GM21723 (cell line): ENCODE measurements around the gene HERC6.
A peak's percentile ranks its signal among the peaks of the same experiment; 100 is the strongest.
"Not testable (repeated sequence)": the region's sequence is repeated elsewhere in the genome, so short reads cannot be mapped to it uniquely, and the experiment has no call there.

ENCODE experiments used
- ATAC-seq: cut with Tn5 transposase; IDR thresholded peaks from one replicate; pipeline ENCODE4 v1.9.1; 2021; ENCODE audit warnings: mild to moderate bottlenecking, moderate library complexity; ENCODE audit not compliant: unreplicated experiment

HERC6 gene

DNA sequence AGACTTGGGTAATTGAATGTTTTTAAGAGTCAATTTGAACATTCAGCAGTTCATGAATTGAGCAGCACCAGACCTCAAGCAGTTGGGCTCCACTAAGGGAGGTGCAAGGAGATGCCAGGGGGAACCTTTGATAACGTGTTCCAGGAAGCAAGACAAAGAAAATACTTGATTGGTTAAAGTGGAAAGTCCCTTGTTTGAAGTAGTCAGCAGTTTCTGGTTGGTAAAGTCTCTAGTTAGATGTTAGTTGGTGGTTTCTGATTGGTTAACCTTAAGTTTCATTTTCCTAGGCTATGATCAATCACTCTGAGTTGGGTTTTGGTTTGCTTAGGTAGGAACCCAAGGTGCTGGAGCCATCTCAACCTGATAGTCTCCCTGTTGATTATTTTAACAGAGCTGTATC is 4.0 kb downstream of the HERC6 start:
- ATAC-seq = peak; percentile 34

GRCh38 chr4:88390128-88390527 is 11.5 kb downstream of the HERC6 start:
- no peak for ATAC-seq

DNA sequence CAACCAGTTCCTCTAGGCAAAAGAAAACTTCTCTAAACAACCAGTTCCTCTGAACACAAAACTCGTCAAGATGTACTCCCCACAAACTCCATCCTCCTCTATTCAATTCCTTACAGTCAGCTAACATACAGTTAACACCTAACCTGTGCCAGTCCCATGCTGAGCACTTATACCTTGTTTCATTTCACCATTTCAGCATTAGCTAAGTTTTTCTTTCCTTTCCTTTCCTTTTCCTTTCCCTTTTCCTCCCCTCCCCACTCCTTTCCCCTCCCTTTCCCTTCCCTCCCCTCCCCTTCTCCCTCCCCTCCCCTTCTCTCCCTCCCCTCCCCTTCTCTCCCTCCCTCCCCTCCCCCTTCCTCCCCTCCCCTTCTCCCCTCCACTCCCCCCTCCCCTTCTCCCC is 13.1 kb downstream of the HERC6 start:
- no peak for ATAC-seq

DNA sequence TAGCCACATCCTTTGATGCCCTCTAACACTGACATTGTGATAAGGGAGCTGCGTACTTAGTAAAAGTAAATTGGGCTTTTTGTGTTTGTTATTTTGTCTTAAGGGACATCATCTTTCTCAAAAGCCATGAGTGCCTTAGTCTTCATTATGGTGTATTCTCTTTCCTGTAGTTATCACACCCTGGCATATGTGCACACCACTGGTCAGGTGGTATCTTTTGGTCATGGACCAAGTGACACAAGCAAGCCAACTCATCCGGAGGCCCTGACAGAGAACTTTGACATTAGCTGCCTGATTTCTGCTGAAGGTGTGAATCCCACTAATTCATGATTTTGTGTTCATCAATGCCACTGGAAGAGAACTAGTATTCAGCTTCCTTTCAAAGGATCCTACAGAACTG is 18.0 kb downstream of the HERC6 start:
- ATAC-seq = no peak

- no peak for ATAC-seq
Observed at GRCh38 chr4:88398381-88398780, 19.7 kb downstream of the HERC6 start.

- no peak for ATAC-seq
Observed at GRCh38 chr4:88409206-88409605, 30.6 kb downstream of the HERC6 start.

GRCh38 chr4:88409789-88410188 is 31.1 kb downstream of the HERC6 start:
- no peak for ATAC-seq

DNA sequence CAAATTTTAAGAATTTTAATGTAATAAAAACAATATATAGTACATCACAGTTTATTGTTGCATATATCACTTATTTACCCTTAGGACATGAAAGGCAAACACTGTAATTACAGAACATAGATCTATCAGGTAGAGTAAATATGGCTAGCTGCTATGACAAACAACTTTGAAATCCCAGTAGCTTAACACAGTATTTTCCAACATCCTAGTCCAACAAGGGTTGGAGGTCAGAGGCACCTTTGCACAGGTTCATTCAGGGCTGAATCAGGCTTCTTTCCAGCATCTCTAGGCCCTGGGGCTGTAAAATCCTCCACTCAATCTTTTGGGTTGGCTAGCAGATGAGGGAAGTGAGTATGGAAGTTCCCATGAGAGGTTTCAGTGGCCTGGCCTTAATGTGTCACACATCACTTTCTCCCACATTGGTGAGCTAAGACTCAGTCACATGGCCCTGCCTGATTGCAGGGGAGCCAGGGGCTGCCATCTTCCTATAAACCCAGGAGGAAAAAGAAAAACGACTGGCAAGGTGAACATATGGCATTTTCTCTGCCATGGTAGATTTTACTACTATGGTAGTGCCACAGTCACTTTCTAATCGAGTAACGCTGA is 32.9 kb downstream of the HERC6 start:
- no peak for ATAC-seq

GRCh38 chr4:88413801-88414200 is 35.1 kb downstream of the HERC6 start:
- no peak for ATAC-seq

DNA sequence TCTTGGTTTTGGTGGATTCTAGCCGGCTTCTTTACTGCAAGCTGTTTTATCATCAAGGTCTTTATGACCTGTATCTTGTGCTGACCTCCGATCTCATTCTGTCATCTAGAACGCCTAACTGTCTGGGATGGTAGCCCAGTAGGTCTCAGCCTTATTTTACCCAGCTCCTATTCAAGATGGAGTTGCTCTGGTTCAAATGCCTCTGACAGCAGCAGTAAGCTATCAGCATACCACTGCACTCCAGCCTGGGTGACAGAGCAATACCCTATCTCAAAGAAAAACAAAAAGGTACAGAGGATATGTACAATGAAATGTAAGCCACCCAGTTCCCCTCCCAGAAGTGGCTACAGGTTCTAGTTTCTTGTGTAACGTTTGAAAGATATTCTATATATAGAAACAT is 36.1 kb downstream of the HERC6 start:
- no peak for ATAC-seq

DNA sequence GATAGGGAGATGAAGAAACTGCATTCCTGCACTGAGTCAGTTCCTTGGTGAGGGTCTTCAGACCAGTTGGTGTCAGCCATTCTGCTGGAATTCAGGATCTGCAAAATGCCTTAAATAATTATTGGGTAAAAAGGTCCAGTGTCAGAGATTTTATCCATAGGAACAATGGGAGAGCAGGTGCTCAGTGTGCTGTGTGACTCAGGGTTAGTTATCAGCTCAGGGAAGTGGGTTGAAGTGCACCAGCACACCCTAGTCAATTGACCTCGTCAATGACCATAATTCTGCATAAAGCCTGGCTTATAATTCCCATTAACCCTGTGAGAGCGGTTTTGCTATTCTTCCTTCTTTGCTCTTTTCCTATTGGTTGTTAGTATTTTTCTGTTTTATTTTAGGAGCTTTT is 37.3 kb downstream of the HERC6 start:
- no peak for ATAC-seq

DNA sequence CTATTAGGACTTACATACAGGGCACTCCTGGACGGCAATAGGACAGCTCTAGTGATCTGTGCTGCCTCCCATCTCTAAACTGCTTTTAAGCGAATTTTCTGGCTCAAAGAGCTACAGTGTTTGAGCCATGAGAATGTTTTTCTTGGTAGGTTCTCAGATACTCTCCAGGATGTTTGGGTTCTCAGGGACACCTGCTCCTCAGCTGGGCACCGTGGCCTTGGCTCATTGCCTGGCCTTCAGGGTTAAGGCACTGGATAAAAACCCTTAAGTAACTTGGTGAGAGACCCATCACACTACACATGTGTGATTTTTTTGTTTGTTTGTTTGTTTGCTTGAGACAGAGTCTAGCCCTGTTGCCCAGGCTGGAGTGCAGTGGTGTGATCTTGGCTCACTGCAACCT is 39.8 kb downstream of the HERC6 start:
- ATAC-seq = no peak

DNA sequence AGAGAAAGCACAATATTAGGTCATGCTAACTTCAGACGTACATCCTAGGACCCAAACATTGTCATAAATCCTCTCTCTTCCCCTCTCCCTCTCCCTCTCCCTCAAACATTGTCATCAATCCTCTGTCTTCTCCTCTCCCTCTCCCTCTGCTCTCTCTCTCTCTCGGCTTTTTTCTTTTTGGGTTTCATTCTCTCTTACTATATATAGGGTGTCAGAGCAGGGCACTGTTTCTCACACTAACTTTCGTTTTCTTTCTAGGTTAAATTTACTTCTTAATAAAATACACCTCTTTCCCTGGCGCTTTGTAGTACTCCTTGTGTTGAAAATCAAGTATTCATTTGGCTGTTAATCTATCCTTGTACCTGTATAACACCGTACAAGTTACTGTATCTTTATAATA is 41.2 kb downstream of the HERC6 start:
- no peak for ATAC-seq

DNA sequence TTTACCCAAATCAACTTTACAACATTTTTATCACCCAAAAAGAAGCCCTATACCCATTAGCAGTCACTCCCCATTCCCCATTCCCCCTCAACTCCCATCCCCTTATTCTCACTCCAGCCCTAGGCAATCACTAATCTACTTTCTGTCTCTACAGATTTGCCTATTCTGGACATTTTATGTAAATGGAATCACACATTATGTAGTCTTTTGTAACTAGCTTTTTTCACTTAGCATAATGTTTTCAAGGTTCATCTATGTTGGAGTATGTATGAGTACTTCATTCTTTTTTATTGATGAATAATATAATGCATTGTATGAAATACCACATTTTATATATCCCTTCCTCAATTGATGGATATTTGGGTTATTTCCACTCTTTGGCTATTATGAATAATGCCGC is 42.2 kb downstream of the HERC6 start:
- no peak for ATAC-seq

DNA sequence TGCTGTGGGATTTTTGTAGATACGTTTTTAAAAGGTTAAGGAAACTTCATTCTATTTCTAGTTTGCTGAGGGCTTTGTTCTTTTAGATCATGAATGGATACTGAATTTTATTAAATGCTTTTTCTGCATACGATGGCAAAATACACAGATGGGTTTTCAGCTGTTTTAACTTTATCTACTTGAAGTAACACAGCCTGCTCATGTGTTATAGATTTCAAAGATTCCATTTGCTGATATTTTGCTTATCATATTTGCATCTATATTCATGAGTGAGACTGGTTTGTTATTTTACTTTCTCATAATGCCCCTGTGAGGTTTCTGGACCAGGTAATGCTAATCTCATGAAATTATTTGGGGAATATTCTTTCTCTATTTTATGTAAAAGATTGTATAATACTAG is 43.8 kb downstream of the HERC6 start:
- no peak for ATAC-seq

DNA sequence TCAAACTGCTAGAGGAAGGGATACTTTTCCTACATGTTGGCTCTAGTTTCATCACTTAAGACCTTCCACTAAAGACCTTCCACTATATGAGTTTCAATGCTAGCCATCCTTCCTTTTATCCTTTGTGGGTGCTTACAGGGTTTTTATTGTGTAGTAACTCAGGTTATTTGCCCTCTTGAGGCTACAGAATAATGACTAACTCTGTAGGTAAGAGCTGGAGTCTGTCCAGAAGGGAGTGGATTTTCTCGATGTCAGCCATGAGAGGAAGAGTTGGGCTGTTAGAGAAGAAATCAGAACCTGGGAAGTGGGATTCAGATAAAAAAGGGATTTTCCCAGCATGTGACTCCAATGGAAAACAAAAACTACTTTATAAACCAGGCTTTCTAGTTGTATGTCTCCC is 50.7 kb downstream of the HERC6 start:
- no peak for ATAC-seq

GRCh38 chr4:88435987-88436693 is 57.5 kb downstream of the HERC6 start:
- ATAC-seq = no peak

GRCh38 chr4:88437873-88438272 is 59.2 kb downstream of the HERC6 start:
- ATAC-seq = not testable (repeated sequence)

GRCh38 chr4:88439161-88439760 is 60.6 kb downstream of the HERC6 start:
- ATAC-seq = no peak

- ATAC-seq = no peak
Observed at GRCh38 chr4:88440146-88440545, 61.5 kb downstream of the HERC6 start.

- no peak for ATAC-seq
Observed at GRCh38 chr4:88441696-88442095, 63.0 kb downstream of the HERC6 start.

- ATAC-seq = no peak
Observed at GRCh38 chr4:88442689-88443191, 64.1 kb downstream of the HERC6 start.
